Islet precursor cell (in vitro differentiated cells): ENCODE data around the gene DOCK10.
"Not testable (repeated sequence)": the region's sequence is repeated elsewhere in the genome, so short reads cannot be mapped to it uniquely, and the experiment has no call there.

ENCODE experiments used
- DNase-seq: peaks from one replicate; pipeline ENCODE4 v3.0.0-alpha.2; 2018

DOCK10 gene

GRCh38 chr2:224973112-224974016, 68.9 kb downstream of the DOCK10 start:
- no peak for DNase-seq

- peak; percentile 70 for DNase-seq
Measured at GRCh38 chr2:224971214-224971613, 71.1 kb downstream of the DOCK10 start.

GRCh38 chr2:224970311-224970710, 72.0 kb downstream of the DOCK10 start:
- DNase-seq: no peak

DNA sequence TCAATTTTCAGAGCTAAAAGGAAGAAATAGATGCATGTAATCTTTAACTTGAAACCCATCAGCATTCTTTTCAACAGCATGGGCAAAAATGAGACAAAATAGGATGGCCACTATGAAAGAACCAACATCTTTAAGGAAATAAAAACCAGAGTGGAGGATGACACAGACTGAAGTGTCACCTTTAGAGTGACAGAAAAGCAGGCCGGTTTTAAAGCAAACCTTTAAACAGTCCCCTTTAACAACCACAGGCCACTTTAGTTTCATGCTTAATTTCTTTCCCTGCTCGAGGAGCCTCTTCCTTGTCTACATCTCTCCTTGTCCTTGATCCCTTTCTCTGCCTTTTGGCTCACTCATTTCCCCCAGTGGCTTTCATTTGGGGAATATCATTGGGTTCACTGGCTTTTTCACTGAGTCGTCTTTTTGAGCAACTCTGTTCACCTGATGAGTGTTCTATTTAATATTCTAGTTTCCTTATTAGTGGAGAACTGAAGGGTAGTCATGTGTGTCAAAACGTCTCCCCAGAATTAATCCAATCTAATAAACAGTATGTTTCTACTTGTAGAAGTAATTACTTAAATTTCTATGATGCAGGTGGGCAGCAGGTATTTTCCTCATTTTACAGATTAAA, 72.5 kb downstream of the DOCK10 start:
- no peak for DNase-seq

DNA sequence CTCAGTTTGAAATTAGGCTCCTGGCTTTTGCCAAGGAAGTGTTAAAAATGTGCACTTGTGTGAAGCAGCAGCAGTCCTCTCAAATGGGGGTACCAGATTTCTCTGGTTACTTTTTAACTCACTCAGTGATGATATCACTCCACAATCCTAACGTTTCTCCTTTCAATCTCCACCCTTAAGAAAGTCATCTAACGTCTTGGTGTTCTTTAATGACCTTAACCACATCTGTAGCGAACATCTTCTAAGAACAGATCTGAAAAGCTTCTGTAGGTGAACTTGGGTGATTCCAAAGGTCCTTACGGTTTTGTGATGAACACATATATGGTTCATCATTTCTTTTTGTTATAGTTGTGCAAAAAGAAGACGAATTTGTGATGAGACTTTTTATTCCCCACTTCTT, 73.2 kb downstream of the DOCK10 start:
- DNase-seq: no peak

- DNase-seq: no peak
Measured at GRCh38 chr2:224968051-224968450, 74.2 kb downstream of the DOCK10 start.

GRCh38 chr2:224966613-224967012, 75.7 kb downstream of the DOCK10 start:
- DNase-seq: no peak

- DNase-seq: no peak
Measured at GRCh38 chr2:224959556-224959955, 82.7 kb downstream of the DOCK10 start.

DNA sequence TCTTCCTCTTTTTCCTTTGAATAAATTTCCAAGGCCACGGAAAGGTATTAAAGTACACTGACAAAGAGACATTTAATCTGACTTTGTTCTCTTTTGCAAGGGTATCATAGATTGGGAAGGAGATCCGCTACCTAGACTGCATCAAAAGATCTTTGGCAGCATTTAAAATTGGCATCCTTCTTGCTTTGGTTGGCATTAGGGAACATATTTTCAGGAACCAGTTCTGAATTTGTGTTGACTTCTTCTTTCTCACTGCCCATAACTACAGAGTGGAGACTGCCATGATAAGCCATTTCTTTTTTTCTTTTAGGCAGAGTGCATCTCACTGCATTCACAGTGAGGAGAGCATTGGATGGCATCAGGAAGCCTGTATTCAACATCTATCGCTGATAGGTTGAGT, 83.4 kb downstream of the DOCK10 start:
- DNase-seq: no peak

DNA sequence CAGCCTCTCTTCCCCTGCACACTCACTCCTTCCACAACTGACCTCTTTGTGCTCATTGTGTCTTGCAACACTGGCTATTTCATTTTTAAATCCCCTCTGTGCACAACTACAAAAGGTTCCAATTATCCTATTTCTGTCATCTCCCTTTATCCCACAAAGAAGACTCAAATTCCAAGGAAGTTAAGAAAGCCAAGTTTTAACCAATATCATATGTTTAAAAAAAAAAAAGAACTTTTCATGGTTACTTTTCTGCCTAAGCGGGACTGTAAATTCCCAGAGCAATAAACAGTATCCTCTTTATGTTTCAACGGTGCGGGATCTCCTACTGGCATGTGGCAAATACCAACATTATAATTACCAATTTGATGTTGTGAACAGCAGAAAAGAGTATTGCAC, 83.8 kb downstream of the DOCK10 start:
- DNase-seq: no peak

DNA sequence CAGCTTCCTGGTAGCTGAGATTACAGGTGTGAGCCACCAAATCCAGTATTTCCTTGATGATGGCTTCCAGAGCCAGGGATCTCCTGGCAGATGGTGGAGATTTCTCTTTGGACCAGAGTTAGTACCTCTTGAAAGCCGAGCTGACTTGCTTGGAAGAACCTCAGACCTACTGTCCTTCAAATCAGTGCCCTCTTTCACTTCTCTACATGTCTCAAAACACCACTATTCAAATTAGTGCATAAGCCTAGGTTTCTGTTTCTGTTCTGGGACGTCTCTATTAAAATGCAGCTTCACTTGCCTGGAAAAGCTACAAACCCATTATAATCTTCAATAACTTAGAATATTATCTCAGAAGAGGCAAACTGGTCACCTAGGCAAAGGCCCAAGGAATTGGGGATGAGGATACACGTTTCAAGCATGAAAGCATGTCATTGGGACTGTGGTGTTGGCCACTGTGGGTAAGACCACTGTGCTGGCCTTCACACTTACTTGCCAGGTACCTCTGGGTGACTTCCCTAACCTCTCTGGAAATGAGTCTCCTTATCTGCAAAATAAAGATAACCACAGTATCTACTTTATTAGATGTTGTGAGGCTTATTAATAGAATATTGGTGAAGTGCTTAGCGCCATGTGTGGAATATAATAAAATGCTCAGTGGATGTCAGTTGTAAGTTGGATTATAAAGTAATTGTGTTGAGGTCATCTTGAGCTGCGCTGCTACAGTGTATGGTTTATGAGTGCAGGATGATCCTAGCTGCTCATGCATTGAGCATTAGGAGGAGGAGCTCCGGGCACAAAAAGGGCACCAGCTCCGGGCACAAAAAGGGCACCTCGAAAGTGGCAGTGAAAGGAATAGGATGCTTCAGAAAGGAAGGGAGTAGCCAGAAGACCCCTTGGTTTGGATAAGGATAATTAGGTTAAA, 84.5 kb downstream of the DOCK10 start:
- DNase-seq: no peak

DNA sequence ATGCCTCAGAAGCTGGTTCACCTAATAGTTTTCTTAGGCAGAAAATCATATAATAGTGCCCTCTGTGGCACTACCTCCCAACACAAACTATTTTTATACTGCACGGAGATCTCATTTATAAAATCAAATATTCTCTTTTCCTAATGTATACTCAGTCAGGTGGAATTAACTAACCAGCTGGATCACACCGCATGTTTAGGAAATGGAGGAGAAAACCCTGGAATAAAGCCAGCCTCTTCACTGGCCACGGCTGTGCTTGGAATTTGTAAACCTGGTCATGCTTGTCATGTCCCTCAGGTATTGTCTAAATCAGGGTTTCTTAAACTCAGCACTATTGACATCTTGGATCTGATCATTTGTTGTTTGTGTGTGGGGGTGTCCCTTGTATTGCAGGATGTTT, 85.6 kb downstream of the DOCK10 start:
- DNase-seq: no peak

GRCh38 chr2:224954980-224955379, 87.3 kb downstream of the DOCK10 start:
- no peak for DNase-seq

DNA sequence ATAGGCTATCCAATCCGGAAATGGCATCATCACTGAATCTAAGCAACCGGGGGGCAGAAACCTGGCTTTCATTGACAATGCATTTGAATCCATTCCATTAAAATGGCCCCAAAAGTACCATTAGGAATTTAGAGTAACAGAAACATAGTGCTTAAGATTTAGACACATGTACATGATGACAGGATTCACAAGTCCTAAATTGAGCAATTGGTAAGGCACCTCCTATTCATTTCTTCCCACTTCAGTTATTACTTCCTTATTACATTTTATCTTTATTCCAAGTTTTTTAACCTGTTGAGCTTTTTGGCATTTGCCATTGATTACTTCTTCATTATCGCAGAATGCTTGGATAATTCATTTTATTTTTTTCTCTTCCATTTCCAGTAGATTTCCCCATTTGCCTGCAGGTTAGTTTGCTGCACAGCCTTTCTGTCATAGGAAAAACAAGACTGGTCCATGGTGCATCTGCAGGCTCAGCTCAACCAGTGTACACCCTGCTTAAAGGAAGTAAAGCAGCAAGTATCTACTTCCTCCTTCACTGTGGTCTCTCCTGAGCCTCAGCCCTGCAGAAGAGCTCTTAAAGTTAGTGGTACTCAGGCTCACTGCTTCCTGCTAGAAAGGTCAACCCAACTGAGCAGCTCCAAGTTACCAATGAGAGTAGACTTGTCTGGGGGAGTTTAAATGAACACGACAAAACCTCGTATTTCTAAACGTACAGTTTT, 89.2 kb downstream of the DOCK10 start:
- DNase-seq: no peak

DNA sequence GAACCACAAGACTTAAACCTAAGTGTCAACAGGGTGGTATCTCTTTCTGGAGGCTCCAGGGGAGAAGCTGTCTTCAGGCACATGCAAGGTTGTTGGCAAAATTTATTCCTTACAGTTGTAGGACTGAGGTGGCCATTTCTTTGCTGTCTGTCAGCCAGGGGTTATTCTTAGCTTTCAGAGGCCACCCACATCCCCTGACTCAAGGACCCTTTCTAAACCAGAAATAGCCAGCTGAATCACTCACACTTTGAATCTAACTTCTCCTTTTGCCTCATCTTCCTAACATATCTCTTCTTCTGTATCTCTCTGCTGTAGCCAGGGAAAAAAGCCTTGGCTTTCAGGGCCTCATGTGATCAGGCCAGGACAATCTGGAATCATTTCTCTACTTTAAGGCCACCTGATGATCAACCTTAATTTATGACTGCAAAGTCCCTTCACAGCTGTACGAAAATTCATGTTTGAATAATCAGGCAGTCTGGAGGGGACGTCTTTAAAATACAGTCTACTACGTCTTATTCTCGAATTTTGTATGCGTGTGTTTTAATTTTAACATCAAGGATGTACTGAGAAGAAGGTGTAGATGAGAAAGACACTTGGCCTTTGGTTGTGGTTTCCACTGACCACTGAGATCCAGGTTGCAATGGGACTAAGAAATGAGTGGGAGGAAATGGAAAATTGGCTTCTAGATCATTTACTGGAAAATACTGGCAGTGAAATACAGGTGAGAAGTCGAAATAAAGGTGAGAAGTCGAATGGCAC, 90.4 kb downstream of the DOCK10 start:
- no peak for DNase-seq

GRCh38 chr2:224948859-224949258, 93.4 kb downstream of the DOCK10 start:
- no peak for DNase-seq

- no peak for DNase-seq
Measured at GRCh38 chr2:224948005-224948404, 94.3 kb downstream of the DOCK10 start.

- no peak for DNase-seq
Measured at GRCh38 chr2:224947566-224947965, 94.7 kb downstream of the DOCK10 start.

GRCh38 chr2:224946895-224947294, 95.4 kb downstream of the DOCK10 start:
- DNase-seq: no peak

- DNase-seq: no peak
Measured at GRCh38 chr2:224944707-224945547, 97.3 kb downstream of the DOCK10 start.

GRCh38 chr2:224943601-224944041, 98.6 kb downstream of the DOCK10 start:
- DNase-seq: not testable (repeated sequence)
